HepG2 (cell line): Measurements from ENCODE around the gene SLC16A5. TPM values are rescaled to one million over a fixed set of nuclear protein-coding genes. Genes with fewer than 3 reads are reported as not detected.

Source experiments
- BORCS8-MEF2B ChIP-seq: sonication (generic); formaldehyde crosslinking; IDR thresholded peaks from 2 replicates; pipeline ENCODE4 v1.8.0; 2022; ENCODE audit warnings: mild to moderate bottlenecking, missing genetic modification reagents
- FOXM1 ChIP-seq: sonication (generic); formaldehyde crosslinking; IDR thresholded peaks from 2 replicates; pipeline ENCODE4 v1.5.0; 2020; ENCODE audit warnings: missing genetic modification reagents
- NFKB2 ChIP-seq: sonication (generic); formaldehyde crosslinking; IDR thresholded peaks from 2 replicates; pipeline ENCODE4 v1.4.0; 2020; ENCODE audit warnings: missing genetic modification reagents, borderline replicate concordance
- REST ChIP-seq, 2 experiments: IDR thresholded peaks; 2 replicates each; pipeline ENCODE4 v1.6.1; 2011 to 2012; ENCODE audit warnings: low read length in 2 of 2, borderline replicate concordance in 1 of 2, low read depth in 1 of 2, mild to moderate bottlenecking in 1 of 2, moderate library complexity in 1 of 2
- RFX1 ChIP-seq: fragments of 450-650 bp; IDR thresholded peaks from 2 replicates; pipeline ENCODE4 v1.6.1; 2017
- SPEN ChIP-seq: sonication (generic); formaldehyde crosslinking; IDR thresholded peaks from 2 replicates; pipeline ENCODE4 v1.5.1; 2020; ENCODE audit warnings: low read depth, mild to moderate bottlenecking, missing genetic modification reagents
- TAF1 ChIP-seq: sonication (generic); formaldehyde crosslinking; IDR thresholded peaks from 2 replicates; pipeline ENCODE4 v1.4.0; 2020; ENCODE audit warnings: missing genetic modification reagents
- ZBTB43 ChIP-seq: sonication (generic); formaldehyde crosslinking; conservative IDR thresholded peaks from 2 replicates; pipeline ENCODE4 v1.4.0; 2020; ENCODE audit warnings: missing genetic modification reagents
- ZBTB8A ChIP-seq: sonication (generic); formaldehyde crosslinking; IDR thresholded peaks from 2 replicates; pipeline ENCODE4 v1.4.0; 2020; ENCODE audit warnings: mild to moderate bottlenecking, low read depth, missing genetic modification reagents, borderline replicate concordance
- ZNF773 ChIP-seq: sonication (generic); formaldehyde crosslinking; IDR thresholded peaks from 2 replicates; pipeline ENCODE4 v1.4.0; 2020; ENCODE audit warnings: missing genetic modification reagents, borderline replicate concordance
- ZNF788 ChIP-seq: sonication (generic); formaldehyde crosslinking; IDR thresholded peaks from 2 replicates; pipeline ENCODE4 v1.5.0; 2020; ENCODE audit warnings: mild to moderate bottlenecking, missing genetic modification reagents, borderline replicate concordance
- polyA plus RNA-seq, 8 experiments: library from polyadenylated mRNA; depleted of rRNA in 3 of 8; stranded (reverse) in 7 of 8; unstranded in 1 of 8; fragments of >200 nt; fragmentation: Illumina TruSeq in 4 of 8; extraction: Trizol in 4 of 8; gene quantifications; 2 replicates each; pipeline versions ENCODE4 v1.2.1 to v1.2.3, GENCODE V29; 2011 to 2016; ENCODE audit warnings: low read depth in 4 of 8, missing spikeins in 1 of 8, mixed read lengths in 1 of 8; ENCODE audit not compliant: insufficient read depth in 1 of 8
- total RNA-seq, 5 experiments: library from RNA; depleted of rRNA; stranded (reverse); fragments of >200 nt; fragmentation: Illumina TruSeq; extraction: Trizol; gene quantifications; 2 replicates each; pipeline ENCODE4 v1.2.3, GENCODE V29; 2016; ENCODE audit warnings: low read depth in 1 of 5
- TF ChIP-seq, protein P1 (sequence below): sonication (generic); formaldehyde crosslinking; IDR thresholded peaks from 2 replicates; pipeline ENCODE4 v1.4.0; 2020; ENCODE audit warnings: missing genetic modification reagents, borderline replicate concordance
- TF ChIP-seq, protein P2 (sequence below): sonication (generic); formaldehyde crosslinking; IDR thresholded peaks from 2 replicates; pipeline ENCODE4 v1.4.0; 2020; ENCODE audit warnings: missing genetic modification reagents

Gene SLC16A5
- total and polyA plus RNA-seq, 2 of the 13 experiments (the other 11 are each of a cell fraction or from before 2014, with no cell fraction given) = 0.69 to 5.6 TPM

GRCh38 chr17:75046407-75047289 lies 41.1 kb upstream of the SLC16A5 start, which contains the start of the genes ATP5PD and KCTD2 (continued):
- TF ChIP-seq, protein P1, sequence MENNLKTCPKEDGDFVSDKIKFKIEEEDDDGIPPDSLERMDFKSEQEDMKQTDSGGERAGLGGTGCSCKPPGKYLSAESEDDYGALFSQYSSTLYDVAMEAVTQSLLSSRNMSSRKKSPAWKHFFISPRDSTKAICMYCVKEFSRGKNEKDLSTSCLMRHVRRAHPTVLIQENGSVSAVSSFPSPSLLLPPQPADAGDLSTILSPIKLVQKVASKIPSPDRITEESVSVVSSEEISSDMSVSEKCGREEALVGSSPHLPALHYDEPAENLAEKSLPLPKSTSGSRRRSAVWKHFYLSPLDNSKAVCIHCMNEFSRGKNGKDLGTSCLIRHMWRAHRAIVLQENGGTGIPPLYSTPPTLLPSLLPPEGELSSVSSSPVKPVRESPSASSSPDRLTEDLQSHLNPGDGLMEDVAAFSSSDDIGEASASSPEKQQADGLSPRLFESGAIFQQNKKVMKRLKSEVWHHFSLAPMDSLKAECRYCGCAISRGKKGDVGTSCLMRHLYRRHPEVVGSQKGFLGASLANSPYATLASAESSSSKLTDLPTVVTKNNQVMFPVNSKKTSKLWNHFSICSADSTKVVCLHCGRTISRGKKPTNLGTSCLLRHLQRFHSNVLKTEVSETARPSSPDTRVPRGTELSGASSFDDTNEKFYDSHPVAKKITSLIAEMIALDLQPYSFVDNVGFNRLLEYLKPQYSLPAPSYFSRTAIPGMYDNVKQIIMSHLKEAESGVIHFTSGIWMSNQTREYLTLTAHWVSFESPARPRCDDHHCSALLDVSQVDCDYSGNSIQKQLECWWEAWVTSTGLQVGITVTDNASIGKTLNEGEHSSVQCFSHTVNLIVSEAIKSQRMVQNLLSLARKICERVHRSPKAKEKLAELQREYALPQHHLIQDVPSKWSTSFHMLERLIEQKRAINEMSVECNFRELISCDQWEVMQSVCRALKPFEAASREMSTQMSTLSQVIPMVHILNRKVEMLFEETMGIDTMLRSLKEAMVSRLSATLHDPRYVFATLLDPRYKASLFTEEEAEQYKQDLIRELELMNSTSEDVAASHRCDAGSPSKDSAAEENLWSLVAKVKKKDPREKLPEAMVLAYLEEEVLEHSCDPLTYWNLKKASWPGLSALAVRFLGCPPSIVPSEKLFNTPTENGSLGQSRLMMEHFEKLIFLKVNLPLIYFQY (CRISPR knock-in tag) = peak; percentile 99
- TF ChIP-seq SPEN (CRISPR knock-in tag) (peak; percentile 73), NFKB2 (CRISPR knock-in tag) (peak; percentile 83; the same call in 1 of the 2 replicates), ZBTB43 (CRISPR knock-in tag) (no peak; the same call in 1 of the 2 replicates), ZNF773 (no peak), RFX1 (no peak), REST (IDR thresholded peaks at IDR 0.05; ENCODE audit: borderline replicate concordance in 1 of 2, low read depth in 1 of 2, low read length in 2 of 2) (no peak), ZNF788 (CRISPR knock-in tag) (no peak), TAF1 (CRISPR knock-in tag) (peak; percentile 89), ZBTB8A (CRISPR knock-in tag) (no peak), BORCS8-MEF2B (CRISPR knock-in tag) (peak; percentile 84), FOXM1 (CRISPR knock-in tag) (no peak)
- TF ChIP-seq, protein P2, sequence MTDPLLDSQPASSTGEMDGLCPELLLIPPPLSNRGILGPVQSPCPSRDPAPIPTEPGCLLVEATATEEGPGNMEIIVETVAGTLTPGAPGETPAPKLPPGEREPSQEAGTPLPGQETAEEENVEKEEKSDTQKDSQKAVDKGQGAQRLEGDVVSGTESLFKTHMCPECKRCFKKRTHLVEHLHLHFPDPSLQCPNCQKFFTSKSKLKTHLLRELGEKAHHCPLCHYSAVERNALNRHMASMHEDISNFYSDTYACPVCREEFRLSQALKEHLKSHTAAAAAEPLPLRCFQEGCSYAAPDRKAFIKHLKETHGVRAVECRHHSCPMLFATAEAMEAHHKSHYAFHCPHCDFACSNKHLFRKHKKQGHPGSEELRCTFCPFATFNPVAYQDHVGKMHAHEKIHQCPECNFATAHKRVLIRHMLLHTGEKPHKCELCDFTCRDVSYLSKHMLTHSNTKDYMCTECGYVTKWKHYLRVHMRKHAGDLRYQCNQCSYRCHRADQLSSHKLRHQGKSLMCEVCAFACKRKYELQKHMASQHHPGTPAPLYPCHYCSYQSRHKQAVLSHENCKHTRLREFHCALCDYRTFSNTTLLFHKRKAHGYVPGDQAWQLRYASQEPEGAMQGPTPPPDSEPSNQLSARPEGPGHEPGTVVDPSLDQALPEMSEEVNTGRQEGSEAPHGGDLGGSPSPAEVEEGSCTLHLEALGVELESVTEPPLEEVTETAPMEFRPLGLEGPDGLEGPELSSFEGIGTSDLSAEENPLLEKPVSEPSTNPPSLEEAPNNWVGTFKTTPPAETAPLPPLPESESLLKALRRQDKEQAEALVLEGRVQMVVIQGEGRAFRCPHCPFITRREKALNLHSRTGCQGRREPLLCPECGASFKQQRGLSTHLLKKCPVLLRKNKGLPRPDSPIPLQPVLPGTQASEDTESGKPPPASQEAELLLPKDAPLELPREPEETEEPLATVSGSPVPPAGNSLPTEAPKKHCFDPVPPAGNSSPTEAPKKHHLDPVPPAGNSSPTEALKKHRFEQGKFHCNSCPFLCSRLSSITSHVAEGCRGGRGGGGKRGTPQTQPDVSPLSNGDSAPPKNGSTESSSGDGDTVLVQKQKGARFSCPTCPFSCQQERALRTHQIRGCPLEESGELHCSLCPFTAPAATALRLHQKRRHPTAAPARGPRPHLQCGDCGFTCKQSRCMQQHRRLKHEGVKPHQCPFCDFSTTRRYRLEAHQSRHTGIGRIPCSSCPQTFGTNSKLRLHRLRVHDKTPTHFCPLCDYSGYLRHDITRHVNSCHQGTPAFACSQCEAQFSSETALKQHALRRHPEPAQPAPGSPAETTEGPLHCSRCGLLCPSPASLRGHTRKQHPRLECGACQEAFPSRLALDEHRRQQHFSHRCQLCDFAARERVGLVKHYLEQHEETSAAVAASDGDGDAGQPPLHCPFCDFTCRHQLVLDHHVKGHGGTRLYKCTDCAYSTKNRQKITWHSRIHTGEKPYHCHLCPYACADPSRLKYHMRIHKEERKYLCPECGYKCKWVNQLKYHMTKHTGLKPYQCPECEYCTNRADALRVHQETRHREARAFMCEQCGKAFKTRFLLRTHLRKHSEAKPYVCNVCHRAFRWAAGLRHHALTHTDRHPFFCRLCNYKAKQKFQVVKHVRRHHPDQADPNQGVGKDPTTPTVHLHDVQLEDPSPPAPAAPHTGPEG (CRISPR knock-in tag) = peak; percentile 59; the same call in 1 of the 2 replicates
